ENCODE data around the gene MSANTD7.

The MSANTD7 gene

DNA sequence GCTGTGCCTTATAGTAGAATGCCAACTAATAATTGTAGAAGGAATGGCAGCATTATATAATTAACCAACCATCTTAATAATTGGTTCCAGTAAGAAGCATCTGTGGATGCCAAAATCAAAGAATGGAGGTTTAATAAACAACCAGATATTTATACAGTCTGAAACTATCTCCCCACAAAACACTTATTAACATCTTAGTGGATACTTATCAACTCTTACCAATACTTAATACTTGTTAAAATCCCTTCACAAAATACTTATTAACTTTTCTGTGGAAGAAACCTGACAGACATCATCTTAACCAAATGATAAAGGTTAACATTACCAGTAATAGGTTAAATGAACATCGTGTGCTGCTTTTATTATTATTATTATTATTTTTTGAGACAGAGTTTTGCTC lies 34.3 kb upstream of the MSANTD7 start:
- Histone ChIP-seq H3K23ac (ENCODE audit: low read length in 2 of 2) (no peak overlapping the region), H4K91ac (ENCODE audit: low read length) (no peak overlapping the region), H3K9ac (ENCODE audit: low read length) (no peak overlapping the region), H2AFZ (ENCODE audit: low read depth, low read length) (no peak overlapping the region), H3K27me3 (ENCODE audit: control insufficient read depth in 1 of 2, insufficient read depth in 1 of 2, low read length in 2 of 2) (peaks cover 0 to 27% of the 10 kb centered on the region in 2 experiments), H4K8ac (ENCODE audit: low read length) (no peak overlapping the region), H3K4me1 (ENCODE audit: control insufficient read depth, insufficient read depth, low read depth, low read length) (peaks cover 6% of the 10 kb centered on the region), H3K9me3 (ENCODE audit: control insufficient read depth, low read length) (no peaks in the 10 kb centered on the region), H3K4me3 (ENCODE audit: insufficient read depth in 1 of 2, low read depth in 1 of 2, low read length in 2 of 2) (no peak overlapping the region), H2AK5ac (ENCODE audit: low read length, severe bottlenecking) (no peak overlapping the region), H3K4me2 (ENCODE audit: low read length, poor library complexity, severe bottlenecking) (no peak overlapping the region), H3K27ac (ENCODE audit: low read length, poor library complexity, severe bottlenecking) (no peak overlapping the region), H3K4ac (ENCODE audit: low read depth in 1 of 2, low read length in 2 of 2) (no peak overlapping the region), H2BK120ac (ENCODE audit: low read depth, low read length) (no peak overlapping the region), H3K36me3 (ENCODE audit: control insufficient read depth in 1 of 2, insufficient read depth in 2 of 2, low read depth in 1 of 2, low read length in 2 of 2) (no peaks in the 10 kb centered on the region), H2BK5ac (ENCODE audit: low read depth, low read length, poor library complexity, severe bottlenecking) (no peak overlapping the region), H2BK15ac (ENCODE audit: low read depth, poor library complexity, severe bottlenecking) (no peak overlapping the region), H2BK12ac (ENCODE audit: low read length in 2 of 2) (no peak overlapping the region), H3K14ac (ENCODE audit: low read length in 2 of 2) (no peak overlapping the region), H3K18ac (ENCODE audit: low read depth in 1 of 2, low read length in 2 of 2) (no peak overlapping the region), H3K79me1 (replicated peaks; ENCODE audit: low read length, poor library complexity, severe bottlenecking) (no peaks in the 10 kb centered on the region)
- WGBS = no CpG with 5 or more reads among the region's 1 CpG
- no peak for DNase-seq

DNA sequence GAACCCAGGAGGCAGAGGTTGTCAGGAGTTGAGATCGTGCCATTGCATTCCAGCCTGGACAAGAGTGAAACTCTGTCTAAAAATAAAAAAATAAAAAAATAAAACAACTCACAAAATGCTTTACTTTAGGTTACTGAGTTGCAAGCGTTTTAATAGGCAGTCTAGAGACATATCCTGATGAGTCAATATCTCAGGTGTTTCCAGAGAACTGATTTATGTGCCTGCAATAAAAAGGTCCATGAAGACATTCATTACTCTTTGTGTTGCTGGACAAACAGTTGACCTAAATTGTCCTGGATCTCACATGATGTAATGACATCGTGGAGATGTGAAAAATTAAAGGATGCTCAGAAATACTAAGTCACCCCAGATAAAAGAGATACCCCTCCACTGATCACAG lies 31.8 kb upstream of the MSANTD7 start:
- H3K4me2 ChIP-seq (ENCODE audit: low read length, poor library complexity, severe bottlenecking) = no peak overlapping the region
- H2BK12ac ChIP-seq (ENCODE audit: low read length in 2 of 2) = no peak overlapping the region
- H2BK15ac ChIP-seq (ENCODE audit: low read depth, poor library complexity, severe bottlenecking) = no peak overlapping the region
- H3K27ac ChIP-seq (ENCODE audit: low read length, poor library complexity, severe bottlenecking) = no peak overlapping the region
- no peak overlapping the region for H4K8ac ChIP-seq (ENCODE audit: low read length)
- no peak overlapping the region for H2AFZ ChIP-seq (ENCODE audit: low read depth, low read length)
- no peak overlapping the region for H3K9ac ChIP-seq (ENCODE audit: low read length)
- no peak overlapping the region for H2AK5ac ChIP-seq (ENCODE audit: low read length, severe bottlenecking)
- no peak overlapping the region for H3K14ac ChIP-seq (ENCODE audit: low read length in 2 of 2)
- peaks cover 0 to 14% of the 10 kb centered on the region in 2 experiments for H3K27me3 ChIP-seq (ENCODE audit: control insufficient read depth in 1 of 2, insufficient read depth in 1 of 2, low read length in 2 of 2)
- no peaks in the 10 kb centered on the region for H3K36me3 ChIP-seq (ENCODE audit: control insufficient read depth in 1 of 2, insufficient read depth in 2 of 2, low read depth in 1 of 2, low read length in 2 of 2)
- H3K79me1 ChIP-seq (replicated peaks; ENCODE audit: low read length, poor library complexity, severe bottlenecking) = no peaks in the 10 kb centered on the region
- no peak overlapping the region for H3K4ac ChIP-seq (ENCODE audit: low read depth in 1 of 2, low read length in 2 of 2)
- peaks cover 6% of the 10 kb centered on the region for H3K4me1 ChIP-seq (ENCODE audit: control insufficient read depth, insufficient read depth, low read depth, low read length)
- H4K91ac ChIP-seq (ENCODE audit: low read length) = no peak overlapping the region
- no peak overlapping the region for H3K23ac ChIP-seq (ENCODE audit: low read length in 2 of 2)
- DNase-seq = no peak
- 94% methylated on average over 1 of the region's 3 CpGs for WGBS
- H2BK120ac ChIP-seq (ENCODE audit: low read depth, low read length) = no peak overlapping the region
- H3K9me3 ChIP-seq (ENCODE audit: control insufficient read depth, low read length) = no peaks in the 10 kb centered on the region
- H2BK5ac ChIP-seq (ENCODE audit: low read depth, low read length, poor library complexity, severe bottlenecking) = no peak overlapping the region
- H3K4me3 ChIP-seq (ENCODE audit: insufficient read depth in 1 of 2, low read depth in 1 of 2, low read length in 2 of 2) = no peak overlapping the region
- H3K18ac ChIP-seq (ENCODE audit: low read depth in 1 of 2, low read length in 2 of 2) = no peak overlapping the region

DNA sequence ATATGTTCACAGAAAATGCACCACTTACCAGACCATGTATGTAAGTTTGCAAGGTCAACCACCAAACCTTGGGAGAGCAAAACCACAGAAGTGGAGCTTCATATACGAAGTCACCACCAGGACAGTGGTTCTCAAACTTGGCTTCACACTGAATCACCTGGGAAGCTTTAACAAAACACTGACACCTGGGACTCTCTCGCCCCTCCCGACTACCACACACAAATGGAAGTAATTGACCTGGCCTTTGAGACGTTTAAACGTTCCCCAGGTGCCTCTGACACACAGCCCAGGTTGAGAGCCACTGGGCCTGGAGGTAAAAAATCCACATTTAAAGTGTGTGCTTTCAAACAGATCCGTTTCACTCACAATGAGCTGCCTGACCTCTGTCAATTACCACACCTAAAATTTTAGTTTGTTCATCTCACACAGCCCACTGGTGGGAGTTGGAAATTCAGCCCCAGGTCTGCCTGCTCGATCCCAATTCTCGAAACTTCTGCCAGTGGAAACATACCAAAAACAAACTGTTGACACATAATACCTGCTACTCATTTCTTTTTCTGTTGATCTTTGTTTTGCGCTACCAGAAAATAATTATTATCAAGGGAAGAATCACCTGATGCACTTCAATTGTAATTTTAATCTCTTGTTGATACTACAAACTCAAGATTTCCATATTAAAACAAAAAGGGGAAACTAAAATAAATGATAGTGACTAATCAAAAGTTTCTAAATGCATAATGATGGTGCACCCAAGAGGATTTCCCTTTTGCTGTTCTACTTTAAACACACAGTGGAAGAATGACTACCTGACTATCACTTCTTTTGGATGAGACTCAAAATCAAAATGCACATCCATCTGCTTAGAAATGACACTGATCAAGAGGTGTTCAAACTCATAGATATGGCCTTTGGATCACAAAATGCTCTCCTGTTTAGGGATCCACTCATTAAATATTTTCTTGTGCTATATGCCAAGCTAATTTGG lies 26.8 kb upstream of the MSANTD7 start:
- Histone ChIP-seq H3K4me1 (ENCODE audit: control insufficient read depth, insufficient read depth, low read depth, low read length) (no peaks in the 10 kb centered on the region), H2AK5ac (ENCODE audit: low read length, severe bottlenecking) (no peak overlapping the region), H2BK12ac (ENCODE audit: low read length in 2 of 2) (no peak overlapping the region), H3K4ac (ENCODE audit: low read depth in 1 of 2, low read length in 2 of 2) (no peak overlapping the region), H2BK120ac (ENCODE audit: low read depth, low read length) (no peak overlapping the region), H4K91ac (ENCODE audit: low read length) (no peak overlapping the region), H3K9ac (ENCODE audit: low read length) (no peak overlapping the region), H3K4me2 (ENCODE audit: low read length, poor library complexity, severe bottlenecking) (no peak overlapping the region), H3K14ac (ENCODE audit: low read length in 2 of 2) (no peak overlapping the region), H3K27ac (ENCODE audit: low read length, poor library complexity, severe bottlenecking) (no peak overlapping the region), H3K79me1 (replicated peaks; ENCODE audit: low read length, poor library complexity, severe bottlenecking) (no peaks in the 10 kb centered on the region), H3K18ac (ENCODE audit: low read depth in 1 of 2, low read length in 2 of 2) (no peak overlapping the region), H4K8ac (ENCODE audit: low read length) (no peak overlapping the region), H2AFZ (ENCODE audit: low read depth, low read length) (no peak overlapping the region), H3K9me3 (ENCODE audit: control insufficient read depth, low read length) (no peaks in the 10 kb centered on the region), H3K36me3 (ENCODE audit: control insufficient read depth in 1 of 2, insufficient read depth in 2 of 2, low read depth in 1 of 2, low read length in 2 of 2) (no peaks in the 10 kb centered on the region), H2BK5ac (ENCODE audit: low read depth, low read length, poor library complexity, severe bottlenecking) (no peak overlapping the region), H3K23ac (ENCODE audit: low read length in 2 of 2) (no peak overlapping the region), H2BK15ac (ENCODE audit: low read depth, poor library complexity, severe bottlenecking) (no peak overlapping the region), H3K27me3 (ENCODE audit: control insufficient read depth in 1 of 2, insufficient read depth in 1 of 2, low read length in 2 of 2) (peaks cover 0 to 3% of the 10 kb centered on the region in 2 experiments), H3K4me3 (ENCODE audit: insufficient read depth in 1 of 2, low read depth in 1 of 2, low read length in 2 of 2) (no peak overlapping the region)
- WGBS = 81% methylated on average over 9 of the region's 9 CpGs
- DNase-seq = no peak

DNA sequence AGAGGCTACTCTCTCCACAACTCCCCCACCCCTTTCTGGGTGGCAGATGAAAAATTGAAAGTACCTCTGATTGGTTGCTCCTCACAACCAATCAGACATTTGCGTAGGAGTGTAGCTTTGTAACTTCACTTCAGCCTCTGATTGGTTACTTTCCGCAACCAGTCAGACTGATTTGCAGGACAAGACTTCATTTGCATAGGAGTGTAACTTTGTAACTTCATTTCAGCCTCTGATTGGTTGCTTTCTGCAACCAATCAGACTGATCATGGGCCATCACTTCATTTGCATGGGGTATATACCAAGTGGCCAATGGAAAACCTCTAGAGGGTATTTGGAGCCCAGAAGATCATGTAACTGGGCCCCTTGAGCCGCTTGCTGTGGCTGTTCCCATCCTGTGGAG lies 25.8 kb upstream of the MSANTD7 start:
- Histone ChIP-seq H3K27ac (ENCODE audit: low read length, poor library complexity, severe bottlenecking) (no peak overlapping the region), H4K8ac (ENCODE audit: low read length) (no peak overlapping the region), H2AK5ac (ENCODE audit: low read length, severe bottlenecking) (no peak overlapping the region), H3K4me2 (ENCODE audit: low read length, poor library complexity, severe bottlenecking) (no peak overlapping the region), H3K9me3 (ENCODE audit: control insufficient read depth, low read length) (no peaks in the 10 kb centered on the region), H3K79me1 (replicated peaks; ENCODE audit: low read length, poor library complexity, severe bottlenecking) (no peaks in the 10 kb centered on the region), H3K4me1 (ENCODE audit: control insufficient read depth, insufficient read depth, low read depth, low read length) (no peaks in the 10 kb centered on the region), H3K27me3 (ENCODE audit: control insufficient read depth in 1 of 2, insufficient read depth in 1 of 2, low read length in 2 of 2) (peaks cover 0 to 3% of the 10 kb centered on the region in 2 experiments), H2BK15ac (ENCODE audit: low read depth, poor library complexity, severe bottlenecking) (no peak overlapping the region), H2AFZ (ENCODE audit: low read depth, low read length) (no peak overlapping the region), H3K23ac (ENCODE audit: low read length in 2 of 2) (no peak overlapping the region), H2BK5ac (ENCODE audit: low read depth, low read length, poor library complexity, severe bottlenecking) (no peak overlapping the region), H2BK12ac (ENCODE audit: low read length in 2 of 2) (no peak overlapping the region), H3K4me3 (ENCODE audit: insufficient read depth in 1 of 2, low read depth in 1 of 2, low read length in 2 of 2) (no peak overlapping the region), H3K14ac (ENCODE audit: low read length in 2 of 2) (no peak overlapping the region), H4K91ac (ENCODE audit: low read length) (no peak overlapping the region), H2BK120ac (ENCODE audit: low read depth, low read length) (no peak overlapping the region), H3K18ac (ENCODE audit: low read depth in 1 of 2, low read length in 2 of 2) (no peak overlapping the region), H3K36me3 (ENCODE audit: control insufficient read depth in 1 of 2, insufficient read depth in 2 of 2, low read depth in 1 of 2, low read length in 2 of 2) (no peaks in the 10 kb centered on the region), H3K4ac (ENCODE audit: low read depth in 1 of 2, low read length in 2 of 2) (no peak overlapping the region), H3K9ac (ENCODE audit: low read length) (no peak overlapping the region)
- DNase-seq = peak; percentile 2
- WGBS = 83% methylated on average over 3 of the region's 3 CpGs
